NCI-H345 treated with DMSO at 0.1 percent for 48 hours (cell line): ENCODE data around the gene CTTNBP2.

Experiments
- DNase-seq: peaks from one replicate; lab custom pipeline; 2025; ENCODE audit not compliant: unreplicated experiment; lab: John Stamatoyannopoulos, UW

CTTNBP2 gene, protein sequence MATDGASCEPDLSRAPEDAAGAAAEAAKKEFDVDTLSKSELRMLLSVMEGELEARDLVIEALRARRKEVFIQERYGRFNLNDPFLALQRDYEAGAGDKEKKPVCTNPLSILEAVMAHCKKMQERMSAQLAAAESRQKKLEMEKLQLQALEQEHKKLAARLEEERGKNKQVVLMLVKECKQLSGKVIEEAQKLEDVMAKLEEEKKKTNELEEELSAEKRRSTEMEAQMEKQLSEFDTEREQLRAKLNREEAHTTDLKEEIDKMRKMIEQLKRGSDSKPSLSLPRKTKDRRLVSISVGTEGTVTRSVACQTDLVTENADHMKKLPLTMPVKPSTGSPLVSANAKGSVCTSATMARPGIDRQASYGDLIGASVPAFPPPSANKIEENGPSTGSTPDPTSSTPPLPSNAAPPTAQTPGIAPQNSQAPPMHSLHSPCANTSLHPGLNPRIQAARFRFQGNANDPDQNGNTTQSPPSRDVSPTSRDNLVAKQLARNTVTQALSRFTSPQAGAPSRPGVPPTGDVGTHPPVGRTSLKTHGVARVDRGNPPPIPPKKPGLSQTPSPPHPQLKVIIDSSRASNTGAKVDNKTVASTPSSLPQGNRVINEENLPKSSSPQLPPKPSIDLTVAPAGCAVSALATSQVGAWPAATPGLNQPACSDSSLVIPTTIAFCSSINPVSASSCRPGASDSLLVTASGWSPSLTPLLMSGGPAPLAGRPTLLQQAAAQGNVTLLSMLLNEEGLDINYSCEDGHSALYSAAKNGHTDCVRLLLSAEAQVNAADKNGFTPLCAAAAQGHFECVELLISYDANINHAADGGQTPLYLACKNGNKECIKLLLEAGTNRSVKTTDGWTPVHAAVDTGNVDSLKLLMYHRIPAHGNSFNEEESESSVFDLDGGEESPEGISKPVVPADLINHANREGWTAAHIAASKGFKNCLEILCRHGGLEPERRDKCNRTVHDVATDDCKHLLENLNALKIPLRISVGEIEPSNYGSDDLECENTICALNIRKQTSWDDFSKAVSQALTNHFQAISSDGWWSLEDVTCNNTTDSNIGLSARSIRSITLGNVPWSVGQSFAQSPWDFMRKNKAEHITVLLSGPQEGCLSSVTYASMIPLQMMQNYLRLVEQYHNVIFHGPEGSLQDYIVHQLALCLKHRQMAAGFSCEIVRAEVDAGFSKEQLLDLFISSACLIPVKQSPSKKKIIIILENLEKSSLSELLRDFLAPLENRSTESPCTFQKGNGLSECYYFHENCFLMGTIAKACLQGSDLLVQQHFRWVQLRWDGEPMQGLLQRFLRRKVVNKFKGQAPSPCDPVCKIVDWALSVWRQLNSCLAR (N-terminal part only)

DNA sequence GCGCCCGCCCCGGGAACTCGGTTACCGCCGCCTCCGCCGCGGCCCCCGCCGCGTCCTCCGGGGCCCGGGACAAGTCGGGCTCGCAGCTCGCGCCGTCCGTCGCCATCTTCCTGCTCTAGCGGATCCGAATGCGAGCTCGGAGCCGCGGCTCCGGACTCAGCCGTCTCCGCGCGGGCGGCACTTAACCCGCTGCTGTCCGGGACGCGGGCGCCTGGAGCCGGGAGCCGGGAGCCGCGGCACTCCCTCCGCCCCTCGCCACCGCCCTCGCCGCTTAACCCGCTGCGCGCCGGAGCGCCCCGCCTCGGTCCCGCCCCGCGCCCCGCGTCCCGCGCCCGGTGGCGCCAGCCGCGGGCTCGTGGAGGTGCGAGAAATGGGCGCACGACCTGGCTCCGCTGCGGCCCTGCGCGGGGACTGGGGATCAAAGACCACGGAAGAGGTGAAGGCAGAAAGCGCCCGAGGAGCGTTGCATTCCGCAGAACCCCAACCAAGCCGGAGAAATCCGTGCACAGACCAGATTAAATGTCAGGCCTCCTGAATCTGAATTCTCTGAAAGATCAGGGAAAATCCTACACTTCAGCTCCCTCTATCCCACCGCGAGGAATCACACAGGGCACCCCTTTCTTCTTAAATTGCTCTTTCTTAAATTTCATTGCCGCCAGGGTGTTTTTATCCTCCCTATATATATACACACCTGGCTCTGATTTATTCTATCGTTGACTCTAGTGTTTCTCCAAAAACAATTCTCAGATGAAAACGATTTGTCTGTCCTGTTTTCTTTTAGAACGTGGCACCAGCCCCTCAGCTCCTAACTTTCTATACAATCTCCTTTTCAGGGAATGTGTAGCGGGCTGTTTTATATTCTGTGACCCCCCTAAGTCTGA is at the start of gene CTTNBP2:
Gene CTTNBP2, minus strand, starts transcription at position 132 of the 881 bp plus-strand sequence. Its CDS starts 26 bp downstream, at position 106.
- DNase-seq = peak; percentile 25

DNA sequence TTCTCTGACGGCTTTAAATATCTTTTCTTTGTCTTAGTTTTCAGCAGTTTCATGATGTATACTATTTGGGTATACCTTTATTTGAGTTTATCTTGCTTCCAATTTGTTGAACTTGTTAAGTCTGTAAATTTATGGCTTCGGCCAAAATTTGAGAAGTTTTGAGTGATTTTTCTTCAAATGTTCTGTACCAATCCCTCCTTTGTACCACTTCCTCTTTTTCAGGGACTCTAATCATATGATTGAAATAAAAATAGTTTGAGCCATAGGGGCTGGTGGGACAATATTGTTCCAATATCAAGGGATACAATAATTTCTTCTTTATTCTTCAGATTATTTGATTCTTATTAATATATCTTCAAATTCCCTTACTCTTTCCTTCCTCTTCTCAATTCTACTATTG is 43.1 kb upstream of the CTTNBP2 start:
- DNase-seq = no peak

GRCh38 chr7:117912421-117912820 is 39.2 kb upstream of the CTTNBP2 start:
- DNase-seq = no peak

DNA sequence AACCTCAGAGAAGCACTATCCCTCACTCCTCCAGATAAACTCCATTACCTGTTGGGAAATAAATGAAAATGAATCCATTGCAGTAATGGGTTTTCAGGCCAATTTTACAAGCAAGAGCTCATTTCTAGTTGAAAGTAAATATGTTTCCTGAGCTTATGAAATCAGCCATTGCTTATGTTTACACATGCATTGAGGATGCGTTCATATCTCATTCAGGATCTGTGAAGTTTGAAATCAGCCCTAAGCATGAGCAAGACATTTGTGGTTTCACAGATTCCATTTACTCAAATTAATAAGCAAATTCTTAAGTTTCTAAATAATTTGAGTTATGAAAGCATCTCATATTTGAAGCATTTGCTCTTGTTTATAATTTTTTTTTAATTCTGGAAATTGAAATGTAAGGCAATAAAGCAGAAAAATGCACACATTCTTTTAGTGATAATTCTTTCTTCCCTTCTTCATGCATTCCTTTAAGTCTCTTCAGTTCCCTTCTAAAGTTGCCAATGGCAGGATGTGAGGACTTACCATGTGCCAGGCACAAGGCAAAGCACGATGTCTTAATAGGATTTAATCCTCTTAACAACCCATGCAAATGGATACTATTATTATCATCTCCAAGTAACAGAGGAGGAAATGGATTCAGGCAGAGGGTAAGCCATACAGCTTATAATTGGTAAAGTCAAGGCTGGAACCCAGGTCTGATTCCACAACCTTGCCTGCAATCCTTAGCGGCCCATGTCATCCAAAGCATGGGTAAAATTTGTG is 35.0 kb upstream of the CTTNBP2 start:
- DNase-seq = no peak

- no peak for DNase-seq
These were observed 33.9 kb upstream of the CTTNBP2 start for GRCh38 chr7:117907049-117907640.

GRCh38 chr7:117902314-117902889 is 29.2 kb upstream of the CTTNBP2 start:
- DNase-seq = no peak

- DNase-seq = peak; percentile 50
These were observed 28.0 kb upstream of the CTTNBP2 start for GRCh38 chr7:117901089-117901797.

DNA sequence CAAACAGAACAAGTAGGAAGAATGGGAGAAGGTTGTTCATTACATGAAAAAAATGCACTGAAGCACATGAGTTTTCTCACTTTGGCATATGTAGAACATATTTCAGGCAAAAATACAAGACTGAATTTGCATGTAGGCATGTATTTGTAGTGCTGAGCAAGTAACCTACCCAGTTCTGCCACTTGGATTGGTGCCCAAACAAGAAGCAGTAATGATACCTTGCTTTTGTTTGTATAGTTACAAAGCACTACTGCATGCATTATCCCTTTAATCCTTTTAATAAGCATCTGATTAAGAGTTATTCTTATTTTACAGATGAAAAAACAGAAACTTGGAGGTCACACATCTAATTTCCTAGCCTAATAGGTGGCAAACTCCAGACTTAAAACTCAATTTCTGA is 23.1 kb upstream of the CTTNBP2 start:
- peak; percentile 17 for DNase-seq

- DNase-seq = peak; percentile 16
These were observed 22.0 kb upstream of the CTTNBP2 start for GRCh38 chr7:117895276-117895675.

GRCh38 chr7:117894037-117894436 is 20.8 kb upstream of the CTTNBP2 start:
- DNase-seq = no peak

- peak; percentile 28 for DNase-seq
These were observed 19.6 kb upstream of the CTTNBP2 start for GRCh38 chr7:117892821-117893220.

DNA sequence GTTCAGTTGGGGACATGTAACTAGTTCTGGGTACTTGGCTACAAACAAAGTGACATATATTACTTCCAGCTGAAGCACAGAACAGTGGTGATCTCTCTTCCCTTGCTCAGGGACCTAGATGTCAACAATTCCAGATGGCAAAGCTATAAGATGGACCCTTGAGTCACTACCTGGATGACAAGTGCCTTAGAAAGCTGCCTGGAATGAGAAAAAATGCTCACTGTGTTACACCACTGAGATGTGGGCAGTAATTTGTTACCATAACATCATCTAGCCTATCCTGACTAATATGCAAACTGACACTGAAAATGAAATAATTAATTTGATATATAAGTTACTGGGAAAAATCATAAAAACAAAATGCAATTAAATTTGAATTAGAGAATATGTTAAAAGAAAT is 16.4 kb upstream of the CTTNBP2 start:
- no peak for DNase-seq

DNA sequence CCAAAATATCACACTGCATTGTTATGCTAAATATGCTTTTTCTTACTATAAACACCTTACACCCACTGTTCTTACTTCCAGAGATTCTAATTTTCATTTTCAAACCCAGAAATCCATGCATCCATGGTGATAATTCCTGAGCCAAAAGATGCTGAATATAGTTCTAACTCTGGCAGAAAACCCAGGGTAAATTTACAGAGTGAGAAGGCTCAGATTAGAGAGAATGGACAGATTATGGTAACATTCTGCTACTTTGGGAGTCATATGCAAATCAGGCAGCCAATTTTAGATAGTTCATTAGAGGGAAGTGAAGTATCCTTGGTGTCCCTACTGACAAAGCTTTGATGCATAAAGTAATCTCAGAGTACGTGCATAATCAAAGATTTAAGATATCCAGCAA is 15.4 kb upstream of the CTTNBP2 start:
- DNase-seq = no peak

DNA sequence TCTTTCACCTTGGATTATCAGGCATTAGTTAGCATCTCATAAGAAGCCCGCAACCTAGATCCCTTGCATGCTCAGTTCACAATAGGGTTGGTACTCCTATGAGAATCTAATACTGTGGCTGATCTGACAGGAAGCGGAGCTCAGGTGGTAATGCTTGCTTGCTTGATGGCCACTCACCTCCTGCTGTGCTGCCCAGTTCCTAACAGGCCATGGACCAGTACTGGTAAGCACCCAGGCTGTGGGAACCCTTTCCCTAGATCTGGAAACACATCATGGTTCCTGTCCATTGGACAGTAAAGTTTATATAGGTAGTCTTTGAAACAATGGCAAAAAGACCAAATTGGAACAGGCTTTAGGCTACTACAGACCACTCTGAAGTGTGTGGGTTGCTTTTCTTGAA is 9.4 kb upstream of the CTTNBP2 start:
- DNase-seq = no peak

DNA sequence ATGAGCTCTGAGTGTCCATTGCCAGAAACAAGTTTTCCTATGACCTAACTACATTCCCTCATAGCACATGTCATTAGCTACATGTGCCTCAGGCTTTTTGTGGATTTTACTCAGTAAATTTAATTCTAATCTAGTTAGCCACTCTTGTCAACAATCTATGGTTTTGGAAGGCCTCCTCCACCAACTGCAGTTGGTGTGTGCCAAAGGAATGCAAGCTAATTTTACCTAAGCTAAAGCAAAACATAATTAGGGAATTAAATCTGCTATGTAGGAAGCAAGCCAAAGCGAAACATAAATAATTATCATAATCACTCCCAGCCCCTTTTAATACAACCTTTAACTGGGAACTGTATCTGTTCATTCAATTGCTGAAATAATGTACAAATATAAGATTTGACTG is 3.5 kb upstream of the CTTNBP2 start:
- no peak for DNase-seq

DNA sequence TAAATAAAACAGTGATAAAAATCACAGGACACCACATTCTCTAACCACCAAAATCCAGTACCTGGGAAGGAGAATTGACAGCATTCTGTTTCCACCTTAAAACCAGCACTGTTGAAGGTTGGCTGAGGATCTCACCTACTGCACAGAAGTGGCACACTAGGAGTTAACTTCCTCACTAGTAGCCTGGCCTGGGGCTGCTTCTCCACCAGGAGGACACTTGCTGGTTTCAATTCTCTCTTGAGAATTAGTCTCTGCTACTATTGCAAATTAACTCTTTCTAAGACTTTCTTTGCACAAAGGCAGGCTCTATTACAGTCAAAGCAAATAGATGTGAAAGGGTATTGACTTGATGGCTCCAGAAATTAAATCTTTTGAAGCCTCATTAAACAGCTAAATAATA is 2.3 kb upstream of the CTTNBP2 start:
- peak; percentile 9 for DNase-seq

DNA sequence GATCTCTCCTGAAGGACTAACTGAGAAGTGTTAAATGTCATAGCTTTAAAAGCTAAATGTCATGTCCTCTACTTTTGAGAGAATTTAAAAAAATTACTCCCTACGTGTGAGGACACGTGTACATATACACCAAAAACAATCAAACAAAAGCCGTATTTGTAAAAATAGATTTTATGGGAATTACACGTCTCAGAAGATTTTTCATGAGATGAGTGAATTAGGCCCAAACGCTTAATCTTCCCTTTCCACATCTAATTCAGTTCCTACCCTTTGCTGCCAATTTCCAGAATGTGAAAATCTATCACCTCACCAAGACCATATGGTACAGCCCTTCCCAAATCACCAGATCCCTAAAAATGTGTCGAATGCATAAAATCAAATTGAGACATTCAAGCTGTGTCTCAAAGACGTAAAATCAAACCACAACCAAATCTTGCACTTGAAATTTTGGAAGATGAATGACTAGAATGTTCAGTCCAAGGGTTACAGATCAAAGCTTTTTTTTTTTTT is 1.0 kb upstream of the CTTNBP2 start:
- DNase-seq = no peak
